Kidney (tissue), 14 donors: ENCODE results near the gene ARNT2. TPM values are rescaled to one million over a fixed set of nuclear protein-coding genes. Genes with fewer than 3 reads are reported as not detected.

Experiments
- DNase-seq, 5 donors: peaks; one replicate each; pipeline ENCODE4 v3.0.0-alpha.2; 2013 to 2020
- FAIRE-seq: peaks from 2 replicates; lab custom pipeline; 2012; peaks lifted over from hg19 to GRCh38; lab: Jason Lieb, UNC
- H3K27ac ChIP-seq, 2 donors: one replicate each; pipeline ENCODE4 v1.7.0; 2013; ENCODE audit warnings: low read depth in 2 of 2, low read length in 2 of 2, inconsistent platforms in 1 of 2
- H3K27me3 ChIP-seq: one replicate; pipeline ENCODE4 v1.7.1; 2013; ENCODE audit warnings: low read length, inconsistent platforms; ENCODE audit not compliant: control insufficient read depth, insufficient read depth
- H3K36me3 ChIP-seq, 3 donors: one replicate each; pipeline versions ENCODE4 v1.7.0 to v1.7.1; 2013; ENCODE audit warnings: low read length in 3 of 3, control low read depth in 1 of 3, inconsistent platforms in 1 of 3; ENCODE audit not compliant: insufficient read depth in 3 of 3, control insufficient read depth in 2 of 3
- H3K4me1 ChIP-seq, 3 donors: one replicate each; pipeline versions ENCODE4 v1.7.0 to v1.7.1; 2013; ENCODE audit warnings: low read length in 3 of 3, inconsistent platforms in 1 of 3, low read depth in 1 of 3; ENCODE audit not compliant: control insufficient read depth in 2 of 3, insufficient read depth in 2 of 3
- H3K4me3 ChIP-seq, 3 donors: one replicate each; pipeline versions ENCODE4 v1.7.0 to v1.8.1; 2013; ENCODE audit warnings: low read length in 3 of 3, control low read depth in 1 of 3, inconsistent platforms in 1 of 3
- H3K9ac ChIP-seq, 3 donors: one replicate each; pipeline versions ENCODE4 v1.7.0 to v1.7.1; 2013; ENCODE audit warnings: low read length in 3 of 3, control low read depth in 1 of 3, inconsistent platforms in 1 of 3
- H3K9me3 ChIP-seq, 3 donors: one replicate each; pipeline versions ENCODE4 v1.7.0 to v1.7.1; 2013; ENCODE audit warnings: low read length in 3 of 3, control low read depth in 1 of 3, inconsistent platforms in 1 of 3; ENCODE audit not compliant: control insufficient read depth in 2 of 3, insufficient read depth in 1 of 3
- intact Hi-C: fragments of 100-400 bp; cut with DNase I; formaldehyde crosslinking; loops from one replicate; pipeline ENCODE4 v1.11.1; 2022
- polyA plus RNA-seq: library from polyadenylated mRNA; stranded (reverse); fragments of 350-450 nt; fragmentation: Illumina TruSeq; extraction: RNeasy Lipid Tissue Mini Kit (QIAGEN cat#74804); gene quantifications from one replicate; pipeline ENCODE4 v1.2.3, GENCODE V29; 2014; ENCODE audit warnings: low read depth, low replicate concordance; ENCODE audit not compliant: insufficient read depth
- total RNA-seq: library from RNA; stranded (reverse); fragmentation: NEBNext Ultra II Directional; extraction: Animal tissue kit (Norgen Biotek cat#: 25700); gene quantifications from one replicate; pipeline ENCODE4 v1.2.1, GENCODE V29; 2021
- TF ChIP-seq, protein P1 (sequence below): IDR thresholded peaks from 3 replicates; pipeline ENCODE4 v1.5.1; 2012; ENCODE audit warnings: mild to moderate bottlenecking, moderate library complexity, borderline replicate concordance; ENCODE audit not compliant: insufficient read depth; ENCODE audit errors: extremely low read depth
- donor health status: control.
- donor health status: control.
- donor health status: control.
- donor health status: control.
- donor health status: control.
- donor health status: DM: yes; HTN: yes; CAD: no.
- donor health status: Normal renal cell carcinoma (clear cell type).

The ARNT2 gene
- total and polyA plus RNA-seq, 2 donors from 2014 or later: 12.2 to 38.2 TPM

GRCh38 chr15:80379693-80380092, 24.5 kb upstream of the ARNT2 start:
- no peak for DNase-seq
- no peak overlapping the region for H3K9ac ChIP-seq
- H3K4me3 ChIP-seq: no peak overlapping the region
- TF ChIP-seq, protein P1, sequence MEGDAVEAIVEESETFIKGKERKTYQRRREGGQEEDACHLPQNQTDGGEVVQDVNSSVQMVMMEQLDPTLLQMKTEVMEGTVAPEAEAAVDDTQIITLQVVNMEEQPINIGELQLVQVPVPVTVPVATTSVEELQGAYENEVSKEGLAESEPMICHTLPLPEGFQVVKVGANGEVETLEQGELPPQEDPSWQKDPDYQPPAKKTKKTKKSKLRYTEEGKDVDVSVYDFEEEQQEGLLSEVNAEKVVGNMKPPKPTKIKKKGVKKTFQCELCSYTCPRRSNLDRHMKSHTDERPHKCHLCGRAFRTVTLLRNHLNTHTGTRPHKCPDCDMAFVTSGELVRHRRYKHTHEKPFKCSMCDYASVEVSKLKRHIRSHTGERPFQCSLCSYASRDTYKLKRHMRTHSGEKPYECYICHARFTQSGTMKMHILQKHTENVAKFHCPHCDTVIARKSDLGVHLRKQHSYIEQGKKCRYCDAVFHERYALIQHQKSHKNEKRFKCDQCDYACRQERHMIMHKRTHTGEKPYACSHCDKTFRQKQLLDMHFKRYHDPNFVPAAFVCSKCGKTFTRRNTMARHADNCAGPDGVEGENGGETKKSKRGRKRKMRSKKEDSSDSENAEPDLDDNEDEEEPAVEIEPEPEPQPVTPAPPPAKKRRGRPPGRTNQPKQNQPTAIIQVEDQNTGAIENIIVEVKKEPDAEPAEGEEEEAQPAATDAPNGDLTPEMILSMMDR: no peak
- no peaks in the 10 kb centered on the region for H3K4me1 ChIP-seq
- no peaks in the 10 kb centered on the region for H3K36me3 ChIP-seq
- no peak overlapping the region for H3K27ac ChIP-seq
- FAIRE-seq: no peak
- intact Hi-C loops: no loop called here
- no peaks in the 10 kb centered on the region for H3K27me3 ChIP-seq
- H3K9me3 ChIP-seq: no peaks in the 10 kb centered on the region

GRCh38 chr15:80380154-80380553, 24.0 kb upstream of the ARNT2 start:
- Histone ChIP-seq H3K4me1 (no peaks in the 10 kb centered on the region), H3K27ac (no peak overlapping the region), H3K36me3 (no peaks in the 10 kb centered on the region), H3K9ac (no peak overlapping the region), H3K4me3 (no peak overlapping the region), H3K9me3 (no peaks in the 10 kb centered on the region), H3K27me3 (no peaks in the 10 kb centered on the region)
- DNase-seq (no peak), FAIRE-seq (no peak)
- TF ChIP-seq, protein P1: no peak
- intact Hi-C loops: no loop called here

GRCh38 chr15:80382285-80382684, 21.9 kb upstream of the ARNT2 start:
- Histone ChIP-seq H3K4me1 (no peaks in the 10 kb centered on the region), H3K9me3 (no peaks in the 10 kb centered on the region), H3K4me3 (no peak overlapping the region), H3K27ac (no peak overlapping the region), H3K36me3 (no peaks in the 10 kb centered on the region), H3K27me3 (no peaks in the 10 kb centered on the region), H3K9ac (no peak overlapping the region)
- DNase-seq: no peak
- FAIRE-seq: no peak
- TF ChIP-seq, protein P1: no peak
- intact Hi-C loops: no loop called here

GRCh38 chr15:80384432-80384831, 19.8 kb upstream of the ARNT2 start:
- H3K27me3 ChIP-seq: no peaks in the 10 kb centered on the region
- H3K9ac ChIP-seq: no peak overlapping the region
- intact Hi-C loops: no loop called here
- no peaks in the 10 kb centered on the region for H3K4me1 ChIP-seq
- DNase-seq (no peak), FAIRE-seq (no peak)
- H3K27ac ChIP-seq: no peak overlapping the region
- no peak overlapping the region for H3K4me3 ChIP-seq
- no peaks in the 10 kb centered on the region for H3K9me3 ChIP-seq
- TF ChIP-seq, protein P1: no peak
- H3K36me3 ChIP-seq: no peaks in the 10 kb centered on the region
